ENCODE data around the gene RPL14. TPM values are rescaled to one million over a fixed set of nuclear protein-coding genes. Genes with fewer than 3 reads are reported as not detected.
A peak's percentile ranks its signal among the peaks of the same experiment; 100 is the strongest.

The RPL14 gene
- polyA plus RNA-seq, 3 donors = 1,639 to 1,832 (median 1,792) TPM

GRCh38 chr3:40502034-40502433, 44.9 kb downstream of the RPL14 start:
- DNase-seq (ENCODE audit: extremely low read depth in 1 of 11, low read depth in 9 of 11, low spot score in 4 of 11) = no peak

DNA sequence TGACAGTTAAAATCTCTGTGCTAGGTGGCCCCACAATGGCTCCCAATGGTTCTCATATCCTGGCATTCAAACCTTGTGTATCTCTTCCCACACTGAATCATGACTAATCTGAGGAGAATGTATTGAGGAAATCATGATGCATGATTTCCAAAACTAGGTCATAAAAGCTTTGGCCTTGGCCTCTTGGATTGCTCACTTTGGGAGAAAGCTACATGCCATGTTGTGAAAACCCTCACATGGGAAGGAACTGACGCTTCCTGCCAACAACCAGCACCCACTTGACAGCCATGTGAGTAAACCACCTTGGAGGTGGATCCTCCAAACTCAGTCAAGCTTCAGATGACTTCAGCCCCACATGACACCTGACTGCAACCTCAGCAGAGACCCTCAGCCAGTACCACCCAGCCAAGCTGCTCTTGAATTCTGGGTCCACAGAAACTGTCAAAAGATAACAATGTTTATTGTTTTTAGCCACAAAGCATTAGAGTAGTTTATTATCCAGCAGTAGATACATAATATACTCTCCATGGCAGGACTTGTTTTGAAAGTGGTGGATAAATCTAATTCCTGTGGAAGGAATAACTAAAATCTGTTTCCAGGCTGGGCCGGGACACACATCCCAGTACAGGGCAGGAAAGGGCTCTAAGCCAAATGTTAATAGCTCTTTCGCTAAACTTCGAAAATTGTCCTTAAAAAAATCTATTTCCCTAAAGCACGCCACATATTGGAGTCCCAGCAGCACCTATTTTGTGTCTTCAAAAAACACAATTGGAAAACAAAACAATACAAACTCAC, 47.7 kb downstream of the RPL14 start:
- DNase-seq (ENCODE audit: extremely low read depth in 1 of 11, low read depth in 9 of 11, low spot score in 4 of 11) = no peak

- DNase-seq (ENCODE audit: extremely low read depth in 1 of 11, low read depth in 9 of 11, low spot score in 4 of 11) = peak; percentile 65 to 89 (median 82)
Measured at GRCh38 chr3:40505599-40506462, 48.7 kb downstream of the RPL14 start, which contains the start of gene ZNF620. ZNF620 (plus strand) TSS chr3:40506039; CDS start chr3:40506353, 314 bp downstream.

- DNase-seq (ENCODE audit: extremely low read depth in 1 of 11, low read depth in 9 of 11, low spot score in 4 of 11) = no peak
Measured at GRCh38 chr3:40511031-40511718, 54.0 kb downstream of the RPL14 start.

- no peak for DNase-seq (ENCODE audit: extremely low read depth in 1 of 11, low read depth in 9 of 11, low spot score in 4 of 11)
Measured at GRCh38 chr3:40516201-40516600, 59.1 kb downstream of the RPL14 start.

DNA sequence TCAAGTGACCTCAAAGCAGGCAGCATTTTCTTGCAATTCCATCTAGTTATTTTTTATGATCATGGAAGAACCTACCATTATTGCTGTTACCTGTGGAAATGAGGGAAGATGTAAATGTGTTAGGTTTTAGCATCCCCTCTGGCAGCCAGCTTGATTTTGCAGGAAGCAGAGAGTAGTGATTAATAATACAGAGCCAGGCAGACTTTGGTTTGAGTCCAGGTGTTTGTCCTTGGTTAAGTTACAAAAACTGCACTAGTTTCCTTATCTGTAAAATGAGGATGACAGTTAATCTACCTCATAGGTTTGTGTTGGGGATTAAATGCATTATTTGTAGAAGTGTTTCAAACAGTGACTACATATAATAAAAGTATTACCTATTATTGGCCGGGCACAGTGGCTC, 60.9 kb downstream of the RPL14 start:
- DNase-seq (ENCODE audit: extremely low read depth in 1 of 11, low read depth in 9 of 11, low spot score in 4 of 11) = no peak

Other genes starting within 250 kb of the RPL14 start
- gene EIF1B, start 147.6 kb upstream of the RPL14 start, polyA plus RNA-seq (ENCODE audit: insufficient read length in 3 of 3) = 100 to 1,000 TPM; 109 to 132 (median 122) TPM
- gene ENTPD3, start 70.2 kb upstream of the RPL14 start, polyA plus RNA-seq (ENCODE audit: insufficient read length in 3 of 3) = 1 to 10 TPM; 1.4 to 2.1 (median 1.9) TPM
- 1 to 10 TPM; 7.5 to 8.3 (median 7.8) TPM for gene ZNF619, start 19.8 kb downstream of the RPL14 start, polyA plus RNA-seq (ENCODE audit: insufficient read length in 3 of 3)
- 10 to 100 TPM in 2 of 3 donors, 1 to 10 TPM in 1; 9.6 to 11.9 (median 10.4) TPM for gene ZNF620, start 48.7 kb downstream of the RPL14 start, polyA plus RNA-seq (ENCODE audit: insufficient read length in 3 of 3)
- gene ZNF621, start 67.6 kb downstream of the RPL14 start, polyA plus RNA-seq (ENCODE audit: insufficient read length in 3 of 3) = 10 to 100 TPM; 23.4 to 32.0 (median 26.6) TPM

All from renal cortex interstitium (tissue), 11 donors.